GM12892 (cell line): ENCODE measurements around the gene NKAIN2.

Source experiments
- POLR2A ChIP-seq: IDR thresholded peaks from 2 replicates; pipeline ENCODE4 v1.6.1; 2011; ENCODE audit warnings: low read depth, low read length, control low read depth
- POLR2AphosphoS5 ChIP-seq: IDR thresholded peaks from 2 replicates; pipeline ENCODE4 v1.6.1; 2011; ENCODE audit warnings: low read depth, low read length, control low read depth
- TAF1 ChIP-seq: IDR thresholded peaks from 2 replicates; pipeline ENCODE4 v1.6.1; 2011; ENCODE audit warnings: low read depth, mild to moderate bottlenecking, control low read depth, low read length, borderline replicate concordance

- TF ChIP-seq POLR2A = no peak
- TF ChIP-seq TAF1 = no peak
- no peak for TF ChIP-seq POLR2AphosphoS5
These were observed 91.7 kb downstream of the NKAIN2 start for GRCh38 chr6:123895346-123895745.
